Natural killer cell (primary cell): Measurements from ENCODE around the gene CNKSR1. TPM values are rescaled to one million over a fixed set of nuclear protein-coding genes. Genes with fewer than 3 reads are reported as not detected.

Experiments used
- ATAC-seq, 3 donors: fragments of 150-1000 bp in 2 of 3; fragments of 200-7000 bp in 1 of 3; cut with Tn5 transposase; 1 replicate in 1 of 3; 2 replicates in 2 of 3; pipeline ENCODE4 v1.10.0; 2021; ENCODE audit warnings: mild to moderate bottlenecking in 2 of 3, moderate library complexity in 2 of 3
- DNase-seq, 2 donors: peaks; one replicate each; pipeline versions ENCODE4 v3.0.0 to v3.0.0-alpha.2; 2013 to 2021; ENCODE audit warnings: mixed read lengths in 1 of 2
- H3K27ac ChIP-seq: one replicate; pipeline ENCODE4 v1.5.1; 2013; ENCODE audit warnings: mild to moderate bottlenecking, low read length
- H3K27me3 ChIP-seq: one replicate; pipeline ENCODE4 v1.6.1; 2013; ENCODE audit warnings: low read length; ENCODE audit not compliant: control insufficient read depth, insufficient read depth
- H3K36me3 ChIP-seq: one replicate; pipeline ENCODE4 v1.6.1; 2013; ENCODE audit warnings: low read length; ENCODE audit not compliant: control insufficient read depth, insufficient read depth
- H3K4me1 ChIP-seq: one replicate; pipeline ENCODE4 v1.6.1; 2013; ENCODE audit warnings: low read length; ENCODE audit not compliant: control insufficient read depth, insufficient read depth
- H3K4me3 ChIP-seq: one replicate; pipeline ENCODE4 v1.5.1; 2013; ENCODE audit warnings: low read length
- H3K9me3 ChIP-seq: one replicate; pipeline ENCODE4 v1.6.1; 2013; ENCODE audit warnings: low read length; ENCODE audit not compliant: control insufficient read depth, insufficient read depth
- H3K27ac Mint-ChIP-seq, 2 donors: one replicate each; pipeline ENCODE4 v1.8.0; 2022; ENCODE audit warnings: mild to moderate bottlenecking in 2 of 2, mixed read lengths in 2 of 2, moderate library complexity in 1 of 2
- H3K27me3 Mint-ChIP-seq, 2 donors: one replicate each; pipeline ENCODE4 v1.8.0; 2022; ENCODE audit warnings: low read depth in 2 of 2, mixed read lengths in 2 of 2
- H3K36me3 Mint-ChIP-seq: one replicate; pipeline ENCODE4 v1.8.0; 2022; ENCODE audit warnings: mixed read lengths
- H3K4me1 Mint-ChIP-seq, 2 donors: one replicate each; pipeline ENCODE4 v1.8.0; 2022; ENCODE audit warnings: mixed read lengths in 2 of 2
- H3K4me3 Mint-ChIP-seq: one replicate; pipeline ENCODE4 v1.8.0; 2022; ENCODE audit warnings: mild to moderate bottlenecking, moderate library complexity, mixed read lengths
- H3K9me3 Mint-ChIP-seq, 2 donors: one replicate each; pipeline ENCODE4 v1.8.0; 2022; ENCODE audit warnings: mixed read lengths in 2 of 2
- CTCF ChIP-seq: fragments of 200-600 bp; IDR thresholded peaks from one replicate; pipeline ENCODE4 v1.8.0; 2022; ENCODE audit warnings: antibody characterized with exemption
- WGBS: methylation state at CpG from one replicate; pipeline ENCODE4 v1.1.7; 2013; ENCODE audit warnings: missing lambda C conversion rate; ENCODE audit not compliant: insufficient coverage; 5-methylcytosine and 5-hydroxymethylcytosine counted together
- intact Hi-C: fragments of 100-400 bp; cut with micrococcal nuclease; formaldehyde crosslinking; loops from one replicate; pipeline ENCODE4 v1.14.2; 2022
- total RNA-seq, 4 donors: library from RNA; stranded (reverse); fragments of 120-200 nt in 1 of 4; gene quantifications; one replicate each; pipeline versions ENCODE4 v1.2.3 to v1.2.4, GENCODE V29; 2013 to 2022

The CNKSR1 gene
- total RNA-seq, 3 donors from 2014 or later (not counting 1 experiment from before 2014, with no cell fraction given) = 0.89 to 1.9 (median 1.0) TPM

GRCh38 chr1:26138974-26139558 lies 38.2 kb upstream of the CNKSR1 start:
- Histone ChIP-seq H3K27me3 (no peaks in the 10 kb centered on the region), H3K36me3 (no peaks in the 10 kb centered on the region), H3K4me3 (no peak overlapping the region), H3K27ac (no peak overlapping the region), H3K9me3 (no peaks in the 10 kb centered on the region), H3K4me1 (no peaks in the 10 kb centered on the region)
- Mint-ChIP-seq H3K4me1 (no peaks in the 10 kb centered on the region), H3K27me3 (peaks cover 10 to 28% of the 10 kb centered on the region in 2 donors), H3K9me3 (no peaks in the 10 kb centered on the region), H3K27ac (no peak overlapping the region), H3K36me3 (no peaks in the 10 kb centered on the region), H3K4me3 (no peak overlapping the region)
- DNase-seq (peak in 1 of 2 donors; percentile 27), ATAC-seq (no peak)
- WGBS = 49% methylated on average over 3 of the region's 3 CpGs
- TF ChIP-seq CTCF = no peak
- intact Hi-C loops = no loop called here

GRCh38 chr1:26142159-26142558 lies 35.1 kb upstream of the CNKSR1 start:
- no peaks in the 10 kb centered on the region for H3K36me3 Mint-ChIP-seq
- no peak overlapping the region for H3K4me3 Mint-ChIP-seq
- peaks cover 4% of the 10 kb centered on the region for H3K4me1 ChIP-seq
- DNase-seq (no peak), ATAC-seq (no peak)
- H3K27ac ChIP-seq = no peak overlapping the region
- H3K27me3 Mint-ChIP-seq = peaks cover 11 to 16% of the 10 kb centered on the region in 2 donors
- no peaks in the 10 kb centered on the region for H3K36me3 ChIP-seq
- H3K27me3 ChIP-seq = no peaks in the 10 kb centered on the region
- H3K4me3 ChIP-seq = no peak overlapping the region
- 92% methylated on average over 4 of the region's 8 CpGs for WGBS
- intact Hi-C loops = no loop called here
- no peak overlapping the region for H3K27ac Mint-ChIP-seq
- H3K4me1 Mint-ChIP-seq = peaks cover 0 to 5% of the 10 kb centered on the region in 2 donors
- no peaks in the 10 kb centered on the region for H3K9me3 ChIP-seq
- no peak for TF ChIP-seq CTCF
- H3K9me3 Mint-ChIP-seq = no peaks in the 10 kb centered on the region

- peak; percentile 73 to 87 (median 76) for ATAC-seq
Measured at GRCh38 chr1:26145041-26145959, 32.0 kb upstream of the CNKSR1 start.

More at GRCh38 chr1:26145041-26145959, 32.0 kb upstream of the CNKSR1 start:
- Mint-ChIP-seq H3K27me3 (peaks cover 21 to 28% of the 10 kb centered on the region in 2 donors), H3K4me1 (peaks cover 0 to 5% of the 10 kb centered on the region in 2 donors), H3K27ac (no peak overlapping the region), H3K9me3 (no peaks in the 10 kb centered on the region), H3K4me3 (no peak overlapping the region), H3K36me3 (no peaks in the 10 kb centered on the region)
- WGBS = 39% methylated on average over 18 of the region's 19 CpGs
- intact Hi-C loops = loop anchor here (1.0 to 5.0 kb wide), 2 partner anchors 40 to 108 kb away; no protein-coding TSS in a partner anchor
- TF ChIP-seq CTCF = peak; percentile 79
- Histone ChIP-seq H3K4me1 (peaks cover 4% of the 10 kb centered on the region), H3K4me3 (no peak overlapping the region), H3K27me3 (no peaks in the 10 kb centered on the region), H3K27ac (no peak overlapping the region), H3K36me3 (no peaks in the 10 kb centered on the region), H3K9me3 (no peaks in the 10 kb centered on the region)
- DNase-seq = peak; percentile 55 to 89
